GM21786 (cell line): ENCODE data around the gene FN3KRP.
"Not testable (repeated sequence)": the region's sequence is repeated elsewhere in the genome, so short reads cannot be mapped to it uniquely, and the experiment has no call there.

ENCODE experiments used
- ATAC-seq: cut with Tn5 transposase; IDR thresholded peaks from one replicate; pipeline ENCODE4 v1.9.1; 2021; ENCODE audit not compliant: unreplicated experiment

Gene FN3KRP

GRCh38 chr17:82774456-82774855, 58.0 kb downstream of the FN3KRP start:
- ATAC-seq: not testable (repeated sequence)

- ATAC-seq: no peak
These were observed 58.7 kb downstream of the FN3KRP start for GRCh38 chr17:82775001-82775823.

- no peak for ATAC-seq
These were observed 59.9 kb downstream of the FN3KRP start for GRCh38 chr17:82776454-82776853.
